ENCODE measurements around the gene LIPT2. TPM values are rescaled to one million over a fixed set of nuclear protein-coding genes. Genes with fewer than 3 reads are reported as not detected.

The LIPT2 gene
- total and polyA plus RNA-seq, 2 donors from 2014 or later = 4.0 to 8.9 TPM

GRCh38 chr11:74476536-74476935 lies 17.0 kb downstream of the LIPT2 start:
- intact Hi-C loops (cut with DNase I) = no loop called here
- H3K27ac ChIP-seq (ENCODE audit: low read depth in 2 of 2, low read length in 2 of 2) = no peak overlapping the region
- no peak overlapping the region for H3K9ac ChIP-seq (ENCODE audit: low read length in 3 of 3)
- H3K27me3 ChIP-seq (ENCODE audit: control insufficient read depth, insufficient read depth, low read length) = no peaks in the 10 kb centered on the region
- TF ChIP-seq CTCF (IDR thresholded peaks at IDR 0.05; ENCODE audit: borderline replicate concordance, extremely low read depth, insufficient read depth) = no peak
- no peak for DNase-seq
- FAIRE-seq = no peak
- H3K9me3 ChIP-seq (ENCODE audit: control insufficient read depth in 2 of 3, insufficient read depth in 1 of 3, low read length in 3 of 3) = no peaks in the 10 kb centered on the region
- no peaks in the 10 kb centered on the region for H3K36me3 ChIP-seq (ENCODE audit: control insufficient read depth in 2 of 3, insufficient read depth in 3 of 3, low read length in 3 of 3)
- H3K4me1 ChIP-seq (ENCODE audit: control insufficient read depth in 2 of 3, insufficient read depth in 2 of 3, low read depth in 1 of 3, low read length in 3 of 3) = peaks cover 0 to 6% (median 0%) of the 10 kb centered on the region in 3 donors
- no peak overlapping the region for H3K4me3 ChIP-seq (ENCODE audit: low read length in 3 of 3)

DNA sequence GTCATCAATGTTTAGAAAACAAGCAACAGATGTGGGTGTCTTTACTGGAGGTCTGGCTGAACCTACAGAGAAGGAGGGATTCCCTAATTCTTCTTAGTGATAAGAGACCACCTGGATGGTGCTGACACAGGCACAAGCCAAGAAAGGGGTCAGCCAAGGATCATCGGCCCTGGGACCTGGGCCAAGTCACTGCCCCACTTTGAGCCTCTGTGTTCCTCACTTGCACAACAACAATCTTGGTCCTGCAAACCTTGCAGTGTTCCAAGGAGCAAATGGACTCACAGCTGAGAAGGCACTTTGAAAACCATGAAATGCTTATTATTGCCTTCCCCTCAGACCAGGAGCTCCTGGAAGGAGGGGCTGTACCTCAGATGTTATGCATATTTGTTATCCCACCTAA lies 19.2 kb downstream of the LIPT2 start:
- TF ChIP-seq CTCF (IDR thresholded peaks at IDR 0.05; ENCODE audit: borderline replicate concordance, extremely low read depth, insufficient read depth) = no peak
- no peak for DNase-seq
- Histone ChIP-seq H3K9ac (ENCODE audit: low read length in 3 of 3) (no peak overlapping the region), H3K36me3 (ENCODE audit: control insufficient read depth in 2 of 3, insufficient read depth in 3 of 3, low read length in 3 of 3) (no peaks in the 10 kb centered on the region), H3K4me3 (ENCODE audit: low read length in 3 of 3) (no peak overlapping the region), H3K9me3 (ENCODE audit: control insufficient read depth in 2 of 3, insufficient read depth in 1 of 3, low read length in 3 of 3) (no peaks in the 10 kb centered on the region), H3K27me3 (ENCODE audit: control insufficient read depth, insufficient read depth, low read length) (no peaks in the 10 kb centered on the region), H3K4me1 (ENCODE audit: control insufficient read depth in 2 of 3, insufficient read depth in 2 of 3, low read depth in 1 of 3, low read length in 3 of 3) (peaks cover 0 to 10% (median 0%) of the 10 kb centered on the region in 3 donors), H3K27ac (ENCODE audit: low read depth in 2 of 2, low read length in 2 of 2) (no peak overlapping the region)
- intact Hi-C loops (cut with DNase I) = no loop called here
- no peak for FAIRE-seq

GRCh38 chr11:74473382-74474173 lies 19.9 kb downstream of the LIPT2 start:
- FAIRE-seq = no peak
- Histone ChIP-seq H3K27ac (ENCODE audit: low read depth in 2 of 2, low read length in 2 of 2) (no peak overlapping the region), H3K9ac (ENCODE audit: low read length in 3 of 3) (no peak overlapping the region), H3K36me3 (ENCODE audit: control insufficient read depth in 2 of 3, insufficient read depth in 3 of 3, low read length in 3 of 3) (no peaks in the 10 kb centered on the region), H3K4me1 (ENCODE audit: control insufficient read depth in 2 of 3, insufficient read depth in 2 of 3, low read depth in 1 of 3, low read length in 3 of 3) (peaks cover 0 to 10% (median 0%) of the 10 kb centered on the region in 3 donors), H3K9me3 (ENCODE audit: control insufficient read depth in 2 of 3, insufficient read depth in 1 of 3, low read length in 3 of 3) (no peaks in the 10 kb centered on the region), H3K27me3 (ENCODE audit: control insufficient read depth, insufficient read depth, low read length) (no peaks in the 10 kb centered on the region), H3K4me3 (ENCODE audit: low read length in 3 of 3) (no peak overlapping the region)
- DNase-seq = no peak
- intact Hi-C loops (cut with DNase I) = no loop called here
- TF ChIP-seq CTCF (IDR thresholded peaks at IDR 0.05; ENCODE audit: borderline replicate concordance, extremely low read depth, insufficient read depth) = no peak
